Stimulated activated CD4-positive, alpha-beta T cell treated with anti-CD3 and anti-CD28 coated beads, Interleukin-4, amount 100 ng/mL, for 1 hour (primary cell): ENCODE results near the gene CACNB3.
A peak's percentile ranks its signal among the peaks of the same experiment; 100 is the strongest.

Experiments
- DNase-seq: peaks from one replicate; pipeline ENCODE4 v3.0.0-alpha.2; 2020

Gene CACNB3

GRCh38 chr12:48788854-48789775, 29.2 kb upstream of the CACNB3 start, which contains the start of gene ADCY6:
Gene ADCY6, minus strand, starts transcription at chr12:48789089. Its CDS starts 5,655 bp downstream, at chr12:48783434.
- DNase-seq = no peak

DNA sequence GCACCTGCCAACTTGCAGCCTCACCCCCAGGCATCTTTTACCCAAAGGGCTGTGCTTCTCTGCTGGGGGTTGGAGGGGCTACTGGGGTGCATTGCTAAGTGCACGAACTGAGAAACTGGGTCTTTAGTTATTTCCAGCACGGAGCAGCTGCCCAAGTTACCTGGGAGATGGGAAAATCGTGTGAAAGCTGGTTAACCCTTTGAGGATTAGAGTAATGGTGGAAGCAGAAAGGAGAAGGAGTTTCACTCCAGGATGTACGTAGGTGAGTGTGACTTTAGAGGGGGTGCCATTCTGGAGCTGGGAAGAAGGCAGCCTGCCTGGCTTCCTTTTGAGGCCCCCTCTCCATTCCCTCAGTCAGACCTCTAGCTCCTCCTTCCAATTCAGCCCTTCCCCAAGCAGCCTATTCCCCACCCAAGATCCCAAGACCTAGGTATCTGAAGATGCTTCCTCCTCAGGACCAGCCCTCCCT, 28.4 kb upstream of the CACNB3 start:
- DNase-seq = no peak

- DNase-seq = no peak
Observed at GRCh38 chr12:48793696-48794095, 24.6 kb upstream of the CACNB3 start.

- no peak for DNase-seq
Observed at GRCh38 chr12:48794870-48795269, 23.4 kb upstream of the CACNB3 start.

GRCh38 chr12:48795550-48796455, 22.5 kb upstream of the CACNB3 start:
- DNase-seq = peak; percentile 54

DNA sequence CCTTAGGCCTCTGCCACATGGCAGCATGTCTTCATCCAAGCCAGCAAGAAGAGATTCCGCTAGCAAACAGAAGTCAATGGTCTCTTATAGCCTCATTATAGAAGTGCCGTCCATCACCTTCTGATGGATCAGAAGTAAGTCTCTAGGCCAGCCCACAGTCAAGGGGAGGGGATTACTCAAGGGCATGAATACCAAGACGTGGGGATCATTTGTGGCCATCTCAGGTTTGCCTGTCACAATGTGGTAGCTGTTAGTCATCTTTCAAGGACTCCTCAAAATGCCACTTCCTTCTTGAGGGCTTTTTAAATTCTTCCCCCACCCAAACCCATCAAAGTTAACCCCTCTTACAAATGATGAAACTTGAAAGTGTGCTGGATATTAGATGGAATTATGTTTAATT, 21.3 kb upstream of the CACNB3 start:
- DNase-seq = no peak

GRCh38 chr12:48800457-48800856, 17.8 kb upstream of the CACNB3 start:
- DNase-seq = no peak

- no peak for DNase-seq
Observed at GRCh38 chr12:48800971-48801370, 17.3 kb upstream of the CACNB3 start.

DNA sequence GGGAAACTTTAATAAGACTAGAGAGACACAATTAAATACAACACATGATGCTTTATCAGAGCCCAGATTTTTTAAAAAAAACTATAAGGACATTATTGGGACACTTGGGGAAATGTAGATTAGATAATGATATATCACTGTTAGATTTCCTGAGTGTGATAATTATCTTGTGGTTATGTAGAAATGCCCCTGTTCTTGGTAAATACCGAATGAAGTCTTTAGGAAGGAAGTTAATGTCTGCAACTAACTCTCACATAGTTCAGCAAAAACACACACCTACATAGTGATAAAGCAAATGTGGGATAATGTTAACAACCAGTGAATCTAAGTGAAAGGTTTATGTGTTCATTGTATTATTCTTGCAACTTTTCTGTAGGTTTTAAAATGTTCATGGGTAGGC, 14.6 kb upstream of the CACNB3 start:
- DNase-seq = no peak

GRCh38 chr12:48807981-48808380, 10.3 kb upstream of the CACNB3 start:
- no peak for DNase-seq

DNA sequence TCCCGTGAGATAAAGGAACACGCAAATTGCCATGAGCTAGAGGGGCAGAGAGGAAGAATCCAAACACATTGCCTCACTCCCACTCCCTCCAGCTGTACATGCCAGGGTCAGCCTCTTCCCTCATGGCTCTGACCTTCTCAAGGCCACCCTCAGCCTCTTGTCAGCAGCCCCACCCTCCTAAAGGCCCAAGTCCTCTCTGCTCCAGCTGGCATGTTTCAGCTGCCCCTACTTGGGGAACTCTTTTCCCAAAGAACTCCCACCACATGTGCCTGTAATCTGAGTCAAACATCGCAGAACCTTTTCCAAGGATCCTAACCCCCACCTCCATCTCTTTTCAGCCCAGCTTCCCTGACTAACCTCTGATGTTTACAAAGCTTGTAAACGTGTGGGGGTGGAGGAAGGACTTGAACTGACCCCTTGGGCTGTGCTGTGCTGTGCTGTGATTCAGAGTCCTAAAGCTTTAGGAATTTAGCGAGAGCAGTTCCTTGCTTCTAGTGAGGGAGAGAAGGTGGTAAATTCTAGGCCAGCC, 7.3 kb upstream of the CACNB3 start:
- no peak for DNase-seq

GRCh38 chr12:48811437-48812090, 6.7 kb upstream of the CACNB3 start:
- DNase-seq = no peak

DNA sequence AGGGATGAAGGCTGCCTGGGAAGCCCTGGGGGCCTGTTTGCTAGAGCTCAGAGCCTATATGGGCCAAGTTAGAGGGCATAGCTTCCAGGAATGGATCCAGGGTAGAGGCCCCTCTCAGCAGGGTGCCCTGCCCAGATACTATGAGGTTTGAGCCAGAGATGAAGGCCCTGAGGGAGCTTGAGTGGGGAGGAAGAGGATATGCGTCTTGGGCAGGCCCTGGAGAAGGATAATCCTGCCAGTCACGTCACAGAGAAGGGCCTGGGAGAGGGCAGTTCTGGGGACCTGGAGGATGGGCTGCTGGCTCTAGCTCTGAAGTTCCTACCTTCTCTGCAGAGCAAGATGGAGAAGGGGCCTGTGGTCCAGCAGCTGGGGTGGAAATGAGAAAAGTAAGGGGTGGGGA, 5.9 kb upstream of the CACNB3 start:
- DNase-seq = no peak

GRCh38 chr12:48813465-48814261, 4.6 kb upstream of the CACNB3 start:
- DNase-seq = no peak

DNA sequence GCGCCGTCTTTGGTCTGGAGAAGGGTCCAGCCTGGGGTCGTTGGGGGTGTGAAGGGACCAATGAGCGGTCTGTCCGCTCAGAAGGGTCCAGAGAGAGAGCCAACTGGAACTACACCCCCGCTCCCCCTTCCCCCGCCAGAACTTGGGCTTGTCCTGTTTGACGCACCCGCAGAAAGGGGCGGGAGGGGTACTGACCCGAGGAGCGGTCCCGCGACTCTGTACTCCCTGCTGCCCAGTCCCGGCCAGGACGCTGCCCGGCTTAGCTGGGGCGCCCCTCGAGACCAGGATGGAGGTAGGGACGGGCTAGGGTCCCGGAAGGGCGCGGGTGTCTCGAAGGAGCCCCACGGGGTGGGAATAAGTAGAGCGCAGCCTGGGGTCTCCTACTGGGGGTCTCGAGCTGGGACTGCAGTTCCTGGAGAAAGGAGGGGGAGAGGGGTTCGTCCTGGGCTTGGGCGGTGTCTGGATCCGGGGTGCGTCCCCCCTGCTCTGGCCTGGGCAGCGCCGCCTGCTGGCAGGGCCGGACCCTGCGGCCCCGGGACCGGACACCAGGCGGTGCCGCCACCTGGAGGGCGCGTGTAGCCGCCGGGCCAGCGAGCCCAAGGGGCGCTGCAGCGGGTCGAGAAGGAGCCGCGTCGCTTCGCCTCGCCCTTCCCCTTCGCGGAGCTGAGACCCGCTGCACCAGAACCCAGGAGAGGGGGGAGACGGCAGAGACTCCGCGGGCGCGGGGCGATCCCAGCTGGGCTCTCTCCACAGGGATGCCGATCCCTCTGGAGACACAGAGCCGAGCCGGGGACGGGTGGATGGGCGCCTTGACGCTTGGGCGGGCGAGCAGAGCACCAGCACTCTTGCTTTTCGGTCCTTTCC, 3.8 kb upstream of the CACNB3 start:
- peak; percentile 78 for DNase-seq

DNA sequence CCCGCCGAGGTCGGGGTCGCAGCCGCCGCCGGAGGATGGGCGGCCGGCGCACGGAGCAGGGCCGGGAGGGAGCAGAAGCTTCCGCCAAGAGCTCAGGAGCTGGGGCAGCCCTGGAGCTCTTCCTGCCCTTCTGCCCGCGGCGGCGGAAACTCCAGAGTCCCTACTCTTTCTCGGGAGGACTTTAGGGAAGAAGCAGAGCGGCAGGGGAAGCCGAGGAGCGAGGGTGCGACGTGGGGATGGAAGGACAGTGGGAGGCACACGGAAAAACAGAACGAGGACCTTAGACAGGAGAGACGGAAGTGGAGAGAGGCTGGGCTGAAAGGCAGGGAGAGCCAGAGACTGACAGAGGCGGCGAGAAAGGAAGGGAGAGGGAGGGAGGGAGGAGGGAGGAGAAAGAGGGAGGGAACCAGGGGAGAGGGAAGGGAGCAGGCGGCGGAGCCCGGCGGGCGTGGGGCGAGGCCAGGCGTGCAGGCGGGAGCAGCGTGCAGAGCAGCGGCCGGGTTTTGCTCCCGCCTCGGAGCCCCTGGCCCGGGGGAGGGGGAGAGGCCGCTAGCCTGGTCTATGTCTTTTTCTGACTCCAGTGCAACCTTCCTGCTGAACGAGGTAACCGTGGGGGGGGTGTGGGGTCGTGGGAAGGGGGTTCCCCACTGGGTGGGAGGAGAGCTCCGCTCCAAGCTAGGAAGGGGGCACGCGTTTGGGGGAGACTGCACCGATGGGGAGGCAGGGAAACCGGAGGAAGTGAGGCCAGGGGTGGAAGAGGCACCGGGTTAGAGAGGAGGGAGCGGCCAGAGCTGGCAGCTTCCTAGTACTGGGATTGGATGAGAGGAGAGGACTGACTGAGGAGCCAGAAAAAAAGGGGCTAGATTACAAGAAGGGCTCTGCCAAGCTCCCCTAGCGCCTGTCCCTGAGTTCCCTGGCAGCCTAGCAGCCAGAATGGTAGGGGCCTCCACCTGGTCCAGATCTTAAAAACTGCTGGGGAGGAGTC, 2.9 kb upstream of the CACNB3 start:
- peak; percentile 29 for DNase-seq

- no peak for DNase-seq
Observed at GRCh38 chr12:48816143-48816854, 2.0 kb upstream of the CACNB3 start.

- peak; percentile 21 for DNase-seq
Observed at GRCh38 chr12:48818831-48819590, 715 bp downstream of the CACNB3 start.
